ENCODE results near the gene PRKCE. TPM values are rescaled to one million over a fixed set of nuclear protein-coding genes. Genes with fewer than 3 reads are reported as not detected.
A peak's percentile ranks its signal among the peaks of the same experiment; 100 is the strongest.

PRKCE gene
- total and polyA plus RNA-seq, 2 donors (not counting 3 experiments of a cell fraction or from before 2014, with no cell fraction given) = 27.9 to 33.9 TPM

DNA sequence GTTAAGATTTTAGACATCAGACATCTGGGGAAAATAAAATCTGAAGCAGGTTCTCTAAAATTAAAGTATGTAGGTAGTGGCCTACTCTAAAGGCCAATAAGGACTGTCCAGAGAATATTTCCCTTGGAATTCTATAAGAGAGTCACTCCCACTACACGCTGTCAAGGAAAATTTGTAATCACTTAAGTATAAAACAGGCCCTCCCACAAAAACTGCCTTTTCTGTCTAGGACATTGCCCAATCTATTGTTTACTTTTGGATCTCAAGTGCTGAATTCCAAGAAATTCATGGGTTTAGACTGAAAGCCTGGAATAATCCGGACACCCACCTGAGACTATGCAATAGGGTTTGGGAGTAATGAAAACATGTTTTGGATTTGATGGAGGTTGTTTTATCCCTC is 38.7 kb upstream of the PRKCE start:
- TF ChIP-seq GATA2 (IDR thresholded peaks at IDR 0.05; ENCODE audit: insufficient read depth, insufficient read length, low read depth, low read length) (no peak), EZH2 (IDR thresholded peaks at IDR 0.05; ENCODE audit: borderline replicate concordance, low read depth, low read length, severe bottlenecking) (no peak), MYC (IDR thresholded peaks at IDR 0.05; ENCODE audit: low read depth, low read length) (no peak), JUN (IDR thresholded peaks at IDR 0.05; ENCODE audit: borderline replicate concordance, insufficient read depth, insufficient read length, low read depth) (no peak)
- TF ChIP-seq, protein P1, sequence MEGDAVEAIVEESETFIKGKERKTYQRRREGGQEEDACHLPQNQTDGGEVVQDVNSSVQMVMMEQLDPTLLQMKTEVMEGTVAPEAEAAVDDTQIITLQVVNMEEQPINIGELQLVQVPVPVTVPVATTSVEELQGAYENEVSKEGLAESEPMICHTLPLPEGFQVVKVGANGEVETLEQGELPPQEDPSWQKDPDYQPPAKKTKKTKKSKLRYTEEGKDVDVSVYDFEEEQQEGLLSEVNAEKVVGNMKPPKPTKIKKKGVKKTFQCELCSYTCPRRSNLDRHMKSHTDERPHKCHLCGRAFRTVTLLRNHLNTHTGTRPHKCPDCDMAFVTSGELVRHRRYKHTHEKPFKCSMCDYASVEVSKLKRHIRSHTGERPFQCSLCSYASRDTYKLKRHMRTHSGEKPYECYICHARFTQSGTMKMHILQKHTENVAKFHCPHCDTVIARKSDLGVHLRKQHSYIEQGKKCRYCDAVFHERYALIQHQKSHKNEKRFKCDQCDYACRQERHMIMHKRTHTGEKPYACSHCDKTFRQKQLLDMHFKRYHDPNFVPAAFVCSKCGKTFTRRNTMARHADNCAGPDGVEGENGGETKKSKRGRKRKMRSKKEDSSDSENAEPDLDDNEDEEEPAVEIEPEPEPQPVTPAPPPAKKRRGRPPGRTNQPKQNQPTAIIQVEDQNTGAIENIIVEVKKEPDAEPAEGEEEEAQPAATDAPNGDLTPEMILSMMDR (IDR thresholded peaks at IDR 0.05; ENCODE audit: extremely low read depth in 1 of 2, insufficient read depth in 1 of 2, low read depth in 1 of 2, low read length in 2 of 2) = no peak
- TF ChIP-seq, protein P2, sequence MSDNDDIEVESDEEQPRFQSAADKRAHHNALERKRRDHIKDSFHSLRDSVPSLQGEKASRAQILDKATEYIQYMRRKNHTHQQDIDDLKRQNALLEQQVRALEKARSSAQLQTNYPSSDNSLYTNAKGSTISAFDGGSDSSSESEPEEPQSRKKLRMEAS (IDR thresholded peaks at IDR 0.05; ENCODE audit: insufficient read depth, insufficient read length) = no peak
- no peak for DNase-seq (ENCODE audit: low read depth, low spot score)
- H3K9ac ChIP-seq (replicated peaks; ENCODE audit: extremely low read depth, insufficient read depth, low read length) = no peak overlapping the region
- intact Hi-C loops (cut with micrococcal nuclease) (no loop called here), dilution Hi-C loops (cut with MboI; ENCODE audit: extremely low pct_ligation_motif_present, low sequenced_read_pairs) (no loop called here)
- no peaks in the 10 kb centered on the region for H3K36me3 ChIP-seq (ENCODE audit: control insufficient read depth in 2 of 2, extremely low read depth in 1 of 2, insufficient read depth in 2 of 2, low read length in 2 of 2)
- no peak overlapping the region for H2AFZ ChIP-seq (ENCODE audit: low read depth, low read length)
- ChIA-PET POLR2A (no interaction called here), CTCF (interaction anchor here (1.1 kb wide), 1 partner anchor 27 kb away, joined by 3 read pairs; no protein-coding TSS in a partner anchor)
- BruUV-seq (replicated peaks) = no TSS peak
- peak overlapping the region; percentile 40 for H3K27ac ChIP-seq (ENCODE audit: insufficient read depth, low read depth, low read length)
- H3K4me2 ChIP-seq (ENCODE audit: insufficient read depth, low read length) = no peak overlapping the region
- H3K4me3 ChIP-seq (replicated peaks in 1 of 3; ENCODE audit: insufficient read depth in 1 of 3, low read depth in 1 of 3, low read length in 3 of 3) = no peak overlapping the region
- H3K9me3 ChIP-seq (replicated peaks; ENCODE audit: control insufficient read depth, insufficient read depth, low read length) = no peaks in the 10 kb centered on the region
- no peaks in the 10 kb centered on the region for H4K20me1 ChIP-seq (replicated peaks; ENCODE audit: control insufficient read depth, extremely low read depth, insufficient read depth, low read length)
- H3K79me2 ChIP-seq (ENCODE audit: control insufficient read depth, insufficient read depth, low read length) = peaks cover 19% of the 10 kb centered on the region
- no peak for FAIRE-seq
- H3K9me1 ChIP-seq (replicated peaks; ENCODE audit: control insufficient read depth, extremely low read depth, insufficient read depth, low read length) = no peaks in the 10 kb centered on the region
- H3K27me3 ChIP-seq (ENCODE audit: control insufficient read depth in 2 of 2, insufficient read depth in 2 of 2, low read length in 2 of 2) = no peaks in the 10 kb centered on the region
- peaks cover 35% of the 10 kb centered on the region for H3K4me1 ChIP-seq (ENCODE audit: control insufficient read depth, extremely low read depth, insufficient read depth, low read length)
